ENCODE measurements around the gene CT45A5. TPM values are rescaled to one million over a fixed set of nuclear protein-coding genes. Genes with fewer than 3 reads are reported as not detected.

Gene CT45A5
- total and polyA plus RNA-seq, 5 donors: not detected

Other genes with a start within 250 kb of the CT45A5 start
- not detected for gene CT45A1, start 71.9 kb downstream of the CT45A5 start, total RNA-seq
- gene CT45A1, start 71.9 kb downstream of the CT45A5 start, polyA plus RNA-seq: not detected
- gene CT45A3, start 17.3 kb downstream of the CT45A5 start, total RNA-seq: not detected
- gene CT45A3, start 17.3 kb downstream of the CT45A5 start, polyA plus RNA-seq: not detected
- not detected for gene CT45A6, start 17.3 kb upstream of the CT45A5 start, total RNA-seq
- gene CT45A6, start 17.3 kb upstream of the CT45A5 start, polyA plus RNA-seq: not detected
- not detected for gene CT45A2, start 34.5 kb upstream of the CT45A5 start, total RNA-seq
- gene CT45A2, start 34.5 kb upstream of the CT45A5 start, polyA plus RNA-seq: not detected
- not detected for gene CT45A7, start 51.8 kb upstream of the CT45A5 start, total RNA-seq
- not detected for gene CT45A7, start 51.8 kb upstream of the CT45A5 start, polyA plus RNA-seq
- not detected for gene CT45A8, start 69.0 kb upstream of the CT45A5 start, total RNA-seq
- not detected for gene CT45A8, start 69.0 kb upstream of the CT45A5 start, polyA plus RNA-seq
- gene CT45A9, start 86.3 kb upstream of the CT45A5 start, total RNA-seq: not detected
- not detected for gene CT45A9, start 86.3 kb upstream of the CT45A5 start, polyA plus RNA-seq
- gene CT45A10, start 107.9 kb upstream of the CT45A5 start, total RNA-seq: not detected
- not detected for gene CT45A10, start 107.9 kb upstream of the CT45A5 start, polyA plus RNA-seq
- not detected for gene SAGE1, start 108.2 kb upstream of the CT45A5 start, total RNA-seq
- gene SAGE1, start 108.2 kb upstream of the CT45A5 start, polyA plus RNA-seq: not detected
- gene MMGT1, start 188.5 kb upstream of the CT45A5 start, total RNA-seq: 10 to 100 TPM; 26.2 to 29.5 (median 26.5) TPM
- gene MMGT1, start 188.5 kb upstream of the CT45A5 start, polyA plus RNA-seq: 7.0 TPM
- gene SLC9A6, start 199.9 kb upstream of the CT45A5 start, total RNA-seq: 10 to 100 TPM; 16.8 to 19.8 (median 18.6) TPM
- gene SLC9A6, start 199.9 kb upstream of the CT45A5 start, polyA plus RNA-seq: 16.0 TPM

Data from right cardiac atrium (tissue), 5 donors.